GM12878 (cell line): Measurements from ENCODE around the gene BTBD1. TPM values are rescaled to one million over a fixed set of nuclear protein-coding genes. Genes with fewer than 3 reads are reported as not detected.

Source experiments
- ATF2 ChIP-seq: IDR thresholded peaks from 2 replicates; pipeline ENCODE4 v1.6.1; 2012; ENCODE audit warnings: low read length, inconsistent platforms
- BHLHE40 ChIP-seq, 2 experiments: fragments of 450-650 bp in 1 of 2; IDR thresholded peaks; 2 replicates each; pipeline ENCODE4 v1.6.1; 2011 to 2017; ENCODE audit warnings: low read depth in 2 of 2, borderline replicate concordance in 1 of 2, improper control_type of control experiment in 1 of 2, low read length in 1 of 2, mild to moderate bottlenecking in 1 of 2
- BMI1 ChIP-seq: fragments of 450-650 bp; IDR thresholded peaks from 2 replicates; pipeline ENCODE4 v1.6.1; 2016; ENCODE audit warnings: mild to moderate bottlenecking, moderate library complexity, borderline replicate concordance
- EGR1 ChIP-seq, 2 experiments: IDR thresholded peaks; 1 replicate in 1 of 2; 2 replicates in 1 of 2; pipeline ENCODE4 v1.6.1; 2011 to 2012; ENCODE audit warnings: low read depth in 2 of 2, low read length in 2 of 2, borderline replicate concordance in 1 of 2, mild to moderate bottlenecking in 1 of 2, moderate library complexity in 1 of 2
- ESRRA ChIP-seq: IDR thresholded peaks from 2 replicates; pipeline ENCODE4 v1.6.1; 2012; ENCODE audit warnings: mild to moderate bottlenecking, low read length, improper control_type of control experiment
- FOXK2 ChIP-seq: fragments of 450-650 bp; IDR thresholded peaks from 2 replicates; pipeline ENCODE4 v1.6.1; 2017; ENCODE audit warnings: mild to moderate bottlenecking, moderate library complexity
- FOXM1 ChIP-seq: IDR thresholded peaks from 2 replicates; pipeline ENCODE4 v1.6.1; 2012; ENCODE audit warnings: low read depth, mild to moderate bottlenecking, inconsistent platforms, low read length, moderate library complexity
- GABPA ChIP-seq: IDR thresholded peaks from 2 replicates; pipeline ENCODE4 v1.6.1; 2014; ENCODE audit warnings: antibody characterized with exemption, low read depth, mild to moderate bottlenecking, inconsistent platforms
- KAT2A ChIP-seq: conservative IDR thresholded peaks from 2 replicates; pipeline ENCODE4 v1.6.1; 2011; ENCODE audit warnings: low read depth, low read length; ENCODE audit not compliant: control insufficient read depth
- MXI1 ChIP-seq: fragments of 150-350 bp; IDR thresholded peaks from 2 replicates; pipeline ENCODE4 v1.6.1; 2011; ENCODE audit warnings: low read depth, mild to moderate bottlenecking, inconsistent platforms, low read length, improper control_type of control experiment
- NFYB ChIP-seq: IDR thresholded peaks from 2 replicates; pipeline ENCODE4 v1.6.1; 2011; ENCODE audit warnings: low read depth, mild to moderate bottlenecking, low read length, improper control_type of control experiment, moderate library complexity; ENCODE audit not compliant: insufficient read depth
- NKRF ChIP-seq: fragments of 450-650 bp; conservative IDR thresholded peaks from 2 replicates; pipeline ENCODE4 v1.6.1; 2017; ENCODE audit warnings: mild to moderate bottlenecking, moderate library complexity
- NR2C2 ChIP-seq: IDR thresholded peaks from 2 replicates; pipeline ENCODE4 v1.6.1; 2011; ENCODE audit warnings: borderline replicate concordance, low read depth; ENCODE audit not compliant: control insufficient read depth, insufficient read length
- NRF1 ChIP-seq: conservative IDR thresholded peaks from 2 replicates; pipeline ENCODE4 v1.6.1; 2011; ENCODE audit warnings: mild to moderate bottlenecking, low read depth, low read length, improper control_type of control experiment
- POLR2A ChIP-seq: IDR thresholded peaks from 2 replicates; pipeline ENCODE4 v1.6.1; 2011; ENCODE audit warnings: low read depth, mild to moderate bottlenecking, low read length
- POLR2AphosphoS2 ChIP-seq: IDR thresholded peaks from 2 replicates; pipeline ENCODE4 v1.6.1; 2011; ENCODE audit warnings: low read depth, mild to moderate bottlenecking, low read length, improper control_type of control experiment, moderate library complexity
- RB1 ChIP-seq: fragments of 450-650 bp; formaldehyde crosslinking; IDR thresholded peaks from 2 replicates; pipeline ENCODE4 v1.6.1; 2017; ENCODE audit warnings: mild to moderate bottlenecking, borderline replicate concordance
- RELA ChIP-seq: fragments of 450-650 bp; IDR thresholded peaks from 2 replicates; pipeline ENCODE4 v1.8.0; 2014; ENCODE audit warnings: borderline replicate concordance; ENCODE audit not compliant: partially characterized antibody
- RFX5 ChIP-seq: IDR thresholded peaks from 2 replicates; pipeline ENCODE4 v1.6.1; 2011; ENCODE audit warnings: low read depth, low read length, improper control_type of control experiment
- SMARCA5 ChIP-seq: fragments of 450-650 bp; IDR thresholded peaks from 2 replicates; pipeline ENCODE4 v1.6.1; 2017; ENCODE audit warnings: mild to moderate bottlenecking
- STAT3 ChIP-seq: IDR thresholded peaks from 2 replicates; pipeline ENCODE4 v1.6.1; 2011; ENCODE audit warnings: low read depth, low read length, improper control_type of control experiment
- USF1 ChIP-seq: IDR thresholded peaks from 2 replicates; pipeline ENCODE4 v1.6.1; 2011; ENCODE audit warnings: borderline replicate concordance, low read depth, mild to moderate bottlenecking, moderate library complexity, mixed read lengths, low read length; ENCODE audit not compliant: insufficient read depth; ENCODE audit errors: extremely low read length
- USF2 ChIP-seq: IDR thresholded peaks from 2 replicates; pipeline ENCODE4 v1.6.1; 2011; ENCODE audit warnings: low read depth, low read length, improper control_type of control experiment, borderline replicate concordance
- ZNF274 ChIP-seq: IDR thresholded peaks from one replicate; pipeline ENCODE4 v1.8.0; 2011; ENCODE audit not compliant: insufficient read length, insufficient read depth
- ZNF622 ChIP-seq: fragments of 450-650 bp; IDR thresholded peaks from 2 replicates; pipeline ENCODE4 v1.6.1; 2017; ENCODE audit warnings: mild to moderate bottlenecking, inconsistent platforms
- ZSCAN29 ChIP-seq: fragments of 450-650 bp; IDR thresholded peaks from 2 replicates; pipeline ENCODE4 v1.6.1; 2017; ENCODE audit warnings: mild to moderate bottlenecking, moderate library complexity
- polyA plus RNA-seq, 11 experiments: library from polyadenylated mRNA; depleted of rRNA in 4 of 11; unstranded in 6 of 11; stranded (reverse) in 5 of 11; fragments of >200 nt; fragmentation: Nextera tagmentation in 4 of 11; fragmentation: Illumina TruSeq in 1 of 11; extraction: Ambion mirVana in 4 of 11; extraction: Trizol in 1 of 11; gene quantifications; 1 replicate in 1 of 11; 2 replicates in 10 of 11; pipeline versions ENCODE4 v1.2.1 to v1.2.3, GENCODE V29; 2011 to 2016; ENCODE audit warnings: inconsistent platforms in 2 of 11, missing spikeins in 2 of 11, low read depth in 1 of 11
- total RNA-seq, 4 experiments: library from RNA; depleted of rRNA in 3 of 4; stranded (reverse); fragments of >200 nt in 3 of 4; fragmentation: Illumina TruSeq in 1 of 4; extraction: Trizol in 1 of 4; gene quantifications; 2 replicates each; pipeline versions ENCODE4 v1.2.1 to v1.2.3, GENCODE V29; 2013 to 2021

The BTBD1 gene
- total and polyA plus RNA-seq, 10 of the 15 experiments (the other 5 are each of a cell fraction or from before 2014, with no cell fraction given), result 17.5 to 90.4 (median 73.1) TPM

GRCh38 chr15:83011271-83012075, 55.6 kb downstream of the BTBD1 start, which contains the start of gene C15orf40 (continued):
- TF ChIP-seq NRF1 (peak; percentile 90), ZNF274 (no peak), USF1 (peak; percentile 33), NR2C2 (no peak), POLR2A (peak; percentile 95), KAT2A (no peak), FOXK2 (no peak), NKRF (peak; percentile 58), BHLHE40 (IDR thresholded peaks at IDR 0.05; ENCODE audit: borderline replicate concordance in 1 of 2, low read depth in 2 of 2, low read length in 1 of 2) (peak; percentile 71 to 87; a peak in 3 of 4 replicates), POLR2AphosphoS2 (peak; percentile 77; the same call in 1 of the 2 replicates), FOXM1 (no peak), ESRRA (no peak), RFX5 (0 out of 2 replicates have a peak, but pooled peaks have one; percentile 21), EGR1 (IDR thresholded peaks at IDR 0.05; ENCODE audit: borderline replicate concordance in 1 of 2, low read depth in 2 of 2, low read length in 2 of 2) (peak in 1 of 2 experiments; percentile 61; a peak in 1 of 3 replicates), GABPA (peak; percentile 91), ATF2 (no peak), SMARCA5 (peak; percentile 58; the same call in 1 of the 2 replicates), BMI1 (no peak), ZNF622 (no peak), ZSCAN29 (no peak), NFYB (no peak), STAT3 (no peak), USF2 (no peak), MXI1 (peak; percentile 93), RELA (peak; percentile 17), RB1 (peak; percentile 60; the same call in 1 of the 2 replicates)
